HG03159 (cell line): Measurements from ENCODE around the gene PAPSS2.

Experiments
- ATAC-seq: cut with Tn5 transposase; IDR thresholded peaks from one replicate; pipeline ENCODE4 v1.9.1; 2021; ENCODE audit warnings: mild to moderate bottlenecking, moderate library complexity; ENCODE audit not compliant: unreplicated experiment

Gene PAPSS2

GRCh38 chr10:87775766-87776165, 116.1 kb downstream of the PAPSS2 start:
- no peak for ATAC-seq

- no peak for ATAC-seq
Observed at GRCh38 chr10:87776328-87776727, 116.7 kb downstream of the PAPSS2 start.

- no peak for ATAC-seq
Observed at GRCh38 chr10:87781545-87781944, 121.9 kb downstream of the PAPSS2 start.

- ATAC-seq = no peak
Observed at GRCh38 chr10:87782721-87783120, 123.0 kb downstream of the PAPSS2 start.

GRCh38 chr10:87786421-87786820, 126.7 kb downstream of the PAPSS2 start:
- no peak for ATAC-seq

- no peak for ATAC-seq
Observed at GRCh38 chr10:87790185-87790584, 130.5 kb downstream of the PAPSS2 start.

- ATAC-seq = no peak
Observed at GRCh38 chr10:87794285-87794684, 134.6 kb downstream of the PAPSS2 start.
